C1 segment of cervical spinal cord (tissue), 14 donors: Measurements from ENCODE around the gene C17orf50.

Experiments used
- DNase-seq, 14 donors: peaks; one replicate each; lab custom pipeline; 2025; lab: John Stamatoyannopoulos, UW

C17orf50 gene

DNA sequence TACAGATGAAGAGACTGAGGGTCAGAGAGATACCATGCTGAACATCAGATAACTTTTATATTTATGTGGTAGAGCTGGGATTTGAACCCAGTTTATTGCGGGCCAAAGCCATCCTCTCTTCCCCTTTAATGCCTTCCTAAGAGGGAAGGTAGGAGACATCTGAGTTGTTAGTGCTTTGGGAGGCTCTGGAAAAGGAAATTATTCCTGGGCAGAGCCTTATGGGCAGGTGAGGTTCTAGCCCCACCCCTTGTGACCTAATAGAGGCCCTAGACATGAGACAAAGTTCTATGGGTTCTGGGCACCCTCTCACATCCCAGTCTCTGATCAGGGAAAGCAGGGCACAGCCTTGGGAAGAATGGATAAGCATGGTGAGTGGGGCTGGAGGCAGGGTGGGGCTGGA lies at the start of gene C17orf50:
Gene C17orf50 (plus strand): TSS at position 301 of the 400 bp plus-strand sequence. CDS start 55 bp downstream, at position 356.
- no peak for DNase-seq

DNA sequence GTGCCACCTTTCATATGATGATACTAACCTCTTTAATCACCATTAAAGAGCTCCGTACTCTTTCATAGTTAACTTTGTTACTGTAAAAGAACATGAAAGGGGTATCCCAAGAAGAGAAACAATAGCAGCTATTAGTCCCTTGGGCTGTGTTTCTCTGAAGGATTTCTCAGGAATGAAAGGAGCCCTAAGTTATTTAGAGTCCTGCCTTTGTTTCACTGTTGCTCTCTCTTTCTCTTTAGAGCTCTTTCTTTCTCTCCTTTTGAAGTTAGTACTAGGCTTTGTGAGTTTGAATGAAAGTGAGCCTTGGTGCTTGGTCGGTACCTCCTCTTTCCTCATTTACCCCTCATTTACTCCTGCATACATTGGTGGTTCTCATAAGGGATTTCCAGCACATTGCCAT lies 49.7 kb upstream of the C17orf50 start:
- DNase-seq, result no peak

DNA sequence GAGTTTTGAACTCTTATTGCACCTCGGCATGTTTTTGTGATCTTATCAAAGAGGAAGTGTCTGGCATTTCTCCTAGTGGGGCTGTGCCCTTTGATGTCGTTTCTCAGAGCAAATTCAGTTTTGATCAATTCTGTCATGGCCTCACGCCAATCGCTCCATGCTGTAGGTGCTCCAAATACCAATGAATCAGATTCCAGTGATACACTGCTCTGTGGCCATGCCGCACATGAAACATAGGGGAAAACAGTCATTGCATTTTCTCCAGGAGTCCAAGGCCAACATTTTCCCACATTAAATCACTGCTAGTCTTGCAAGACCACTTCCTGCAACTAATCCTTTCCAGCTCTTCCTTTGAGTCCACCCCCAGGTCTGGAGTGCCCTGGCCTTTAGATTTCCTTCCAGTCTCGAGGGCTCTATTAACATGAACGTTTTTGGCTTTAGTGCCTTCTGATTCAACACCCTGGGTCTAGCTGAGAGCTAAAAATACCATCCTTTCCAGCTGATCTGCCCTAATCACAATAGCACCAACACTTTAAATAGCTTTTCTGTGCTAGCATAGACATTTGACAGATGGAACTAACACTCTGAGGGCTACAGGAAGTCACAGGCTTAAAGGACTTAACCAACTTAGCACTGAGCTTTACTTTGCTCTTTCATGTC lies 47.5 kb upstream of the C17orf50 start:
- DNase-seq, result peak in 1 of 14 donors; percentile 29

- no peak for DNase-seq
Observed at GRCh38 chr17:35714988-35715387, 45.7 kb upstream of the C17orf50 start.

- DNase-seq, result no peak
Observed at GRCh38 chr17:35715416-35715815, 45.3 kb upstream of the C17orf50 start.

DNA sequence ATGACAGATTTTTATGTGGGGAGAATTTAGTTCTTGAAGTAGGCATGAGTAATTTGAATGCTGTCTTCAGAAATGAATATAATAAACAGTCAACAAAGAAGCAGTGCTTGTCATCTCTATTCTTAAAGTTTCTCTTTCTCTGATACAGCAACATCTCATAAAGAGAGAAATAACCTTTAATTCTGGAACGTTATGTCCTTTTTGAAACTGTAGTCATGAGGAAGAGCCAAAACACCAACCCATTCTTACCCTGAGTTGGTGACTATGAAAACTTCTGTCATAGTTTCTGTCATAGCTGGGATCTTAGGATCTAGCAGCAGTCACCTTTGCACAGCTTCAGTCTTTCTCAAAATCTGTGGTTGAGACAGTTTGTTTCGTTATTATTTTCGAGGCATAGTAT lies 44.5 kb upstream of the C17orf50 start:
- DNase-seq, result no peak

- DNase-seq, result peak in 1 of 14 donors; percentile 27
Observed at GRCh38 chr17:35716897-35717465, 43.7 kb upstream of the C17orf50 start.

GRCh38 chr17:35717475-35717874 lies 43.2 kb upstream of the C17orf50 start:
- DNase-seq, result no peak

DNA sequence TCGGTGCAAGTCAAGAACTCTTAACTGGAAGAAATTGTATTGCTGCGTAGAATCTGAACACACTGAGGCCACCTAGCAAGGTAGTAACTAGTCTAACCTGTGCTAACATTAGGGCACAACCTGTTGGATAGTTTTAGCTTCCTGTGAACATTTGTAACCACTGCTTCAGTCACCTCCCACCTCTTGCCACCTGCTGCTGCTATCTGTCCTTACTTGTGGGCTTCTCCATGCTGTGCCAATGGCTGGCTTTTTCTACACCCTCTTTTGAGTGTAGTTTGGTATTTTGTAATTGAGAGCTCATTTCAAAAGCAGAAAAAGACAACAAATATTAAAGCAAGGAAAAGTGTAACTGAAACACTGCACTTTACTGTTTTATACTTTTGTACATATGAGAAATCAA lies 37.0 kb upstream of the C17orf50 start:
- DNase-seq, result no peak

- DNase-seq, result no peak
Observed at GRCh38 chr17:35725058-35725457, 35.6 kb upstream of the C17orf50 start.

GRCh38 chr17:35725802-35726126 lies 34.9 kb upstream of the C17orf50 start:
- no peak for DNase-seq

GRCh38 chr17:35726127-35726952 lies 34.3 kb upstream of the C17orf50 start:
- peak in 1 of 14 donors; percentile 10 for DNase-seq

- DNase-seq, result no peak
Observed at GRCh38 chr17:35726953-35727460, 33.7 kb upstream of the C17orf50 start.

DNA sequence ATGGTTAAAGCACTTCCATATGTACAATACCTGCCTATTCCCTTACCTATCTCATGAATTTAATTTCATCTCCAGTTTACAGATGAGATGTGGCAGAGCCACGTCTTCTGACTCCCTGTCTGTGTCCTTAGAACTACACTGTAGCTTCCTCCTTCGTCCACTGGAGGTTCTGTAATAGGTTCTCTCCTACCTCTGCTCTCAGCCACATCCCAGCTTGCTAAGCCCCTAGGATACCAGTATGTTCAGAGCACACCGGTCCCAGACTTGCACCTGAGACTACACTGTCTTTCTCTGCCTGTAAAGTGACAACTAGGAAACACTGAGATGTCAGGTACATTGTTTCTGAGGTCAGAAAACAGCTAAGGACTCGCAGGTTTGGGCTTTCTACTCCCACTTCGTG lies 33.1 kb upstream of the C17orf50 start:
- no peak for DNase-seq

DNA sequence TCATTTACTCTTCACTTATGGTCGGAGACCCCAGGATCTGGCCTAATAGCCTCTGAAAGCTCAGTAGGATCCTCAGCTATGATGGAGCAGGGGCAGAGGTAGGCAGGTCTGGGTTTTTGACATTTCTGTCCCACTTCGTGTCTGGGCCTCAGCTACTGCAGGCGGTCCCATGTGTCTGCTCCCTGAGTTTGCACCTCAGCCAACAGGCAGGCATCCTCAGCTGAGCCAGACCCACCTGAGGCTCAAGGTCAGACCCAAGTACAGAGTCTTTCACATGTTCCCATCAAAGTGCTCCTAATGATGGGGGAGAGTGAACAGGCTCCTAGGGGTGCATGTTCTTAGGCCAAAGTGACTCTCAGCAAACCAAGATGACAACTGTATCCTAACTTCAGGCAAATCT lies 32.1 kb upstream of the C17orf50 start:
- DNase-seq, result no peak

GRCh38 chr17:35729405-35729833 lies 31.3 kb upstream of the C17orf50 start:
- no peak for DNase-seq

GRCh38 chr17:35730400-35731005 lies 30.2 kb upstream of the C17orf50 start:
- DNase-seq, result no peak

DNA sequence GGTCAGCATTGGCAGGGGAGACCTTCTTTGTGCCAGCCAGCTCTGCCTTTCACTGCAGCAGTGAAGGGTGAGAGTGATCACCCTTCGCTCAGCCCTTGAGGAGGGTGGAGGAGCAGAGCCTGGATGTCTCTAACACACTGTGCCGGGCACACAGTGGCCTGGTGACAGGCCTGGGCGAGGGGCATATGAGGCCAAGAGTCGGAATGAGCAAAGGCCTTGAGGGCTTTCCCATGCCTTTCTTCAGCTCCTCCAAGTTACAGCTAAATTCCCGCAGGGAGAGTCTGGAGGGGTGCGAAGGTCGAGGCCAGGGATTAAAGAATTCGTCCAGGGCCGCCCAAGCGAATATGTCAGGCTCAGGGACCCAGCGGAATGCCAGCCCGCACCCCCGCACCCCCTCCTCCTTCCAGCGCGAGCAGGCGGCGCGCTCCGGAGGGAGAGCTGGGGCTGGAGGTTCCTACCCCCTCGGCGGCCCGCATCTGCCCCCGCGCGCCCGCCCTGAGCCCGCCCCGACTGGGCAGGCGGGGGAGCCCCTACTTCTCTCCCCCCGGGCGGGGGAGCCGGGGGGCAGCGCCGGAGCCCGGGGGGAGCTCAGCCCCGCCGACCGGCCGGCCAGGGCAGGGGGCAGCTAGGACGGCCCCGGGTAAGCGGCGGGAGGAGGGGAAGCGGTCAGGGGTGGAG lies 29.3 kb upstream of the C17orf50 start, which contains the start of gene RASL10B:
Gene RASL10B (plus strand): TSS at position 401 of the 678 bp plus-strand sequence. CDS start 3,546 bp downstream, outside the sequence.
- peak in 9 of 14 donors; percentile 5 to 59 (median 23) for DNase-seq

- no peak for DNase-seq
Observed at GRCh38 chr17:35731917-35732805, 28.5 kb upstream of the C17orf50 start.

- DNase-seq, result no peak
Observed at GRCh38 chr17:35732806-35733136, 27.9 kb upstream of the C17orf50 start.
